ENCODE data around the gene ARHGAP18.

ARHGAP18 gene

DNA sequence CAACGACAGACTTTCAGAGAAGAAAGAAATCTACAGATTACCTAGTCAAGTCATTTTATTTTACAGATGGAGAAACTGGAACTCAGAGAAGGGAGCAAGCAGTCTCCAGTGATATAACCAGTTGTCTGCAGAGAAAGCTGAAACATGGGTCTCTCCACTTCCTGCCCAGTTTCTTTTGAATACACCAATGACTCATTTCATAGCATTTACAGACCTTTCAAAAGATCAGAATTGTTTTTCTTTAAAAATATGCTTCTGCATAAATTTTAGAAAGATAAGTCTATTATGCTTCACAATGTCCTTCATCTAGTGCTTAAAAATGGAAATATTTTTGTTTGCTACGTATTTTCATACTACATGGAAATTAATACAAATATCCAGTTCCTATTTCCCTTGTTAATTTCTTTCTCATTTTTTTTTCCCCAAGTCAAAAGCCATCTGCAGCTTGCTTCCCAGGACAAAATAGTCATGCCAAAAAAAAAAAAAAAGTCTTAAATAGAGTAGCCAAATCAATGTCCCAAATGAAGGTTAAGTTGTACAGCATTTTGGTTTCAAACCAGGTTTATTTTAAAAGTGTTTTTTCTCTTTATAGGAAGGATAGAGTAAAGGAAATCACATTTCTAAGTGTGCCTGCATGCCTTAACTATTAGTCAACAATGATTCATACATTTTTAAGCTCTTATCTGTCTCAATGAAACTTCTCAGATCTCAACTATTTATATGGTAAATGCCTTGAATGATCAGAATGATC lies 36.9 kb downstream of the ARHGAP18 start:
- peaks cover 3% of the 10 kb centered on the region for H3K4me1 ChIP-seq (ENCODE audit: control insufficient read depth, insufficient read depth, low read length)
- H3K27me3 ChIP-seq (ENCODE audit: control insufficient read depth, insufficient read depth, low read length): no peaks in the 10 kb centered on the region
- no peak overlapping the region for H3K4me3 ChIP-seq (ENCODE audit: low read length)
- no peaks in the 10 kb centered on the region for H3K36me3 ChIP-seq (ENCODE audit: control insufficient read depth, insufficient read depth, low read length)
- no peaks in the 10 kb centered on the region for H3K9me3 ChIP-seq (ENCODE audit: control insufficient read depth, low read length)
- H3K9ac ChIP-seq (ENCODE audit: low read length): no peak overlapping the region

GRCh38 chr6:129672341-129672682 lies 37.7 kb downstream of the ARHGAP18 start:
- Histone ChIP-seq H3K9ac (ENCODE audit: low read length) (no peak overlapping the region), H3K36me3 (ENCODE audit: control insufficient read depth, insufficient read depth, low read length) (no peaks in the 10 kb centered on the region), H3K4me3 (ENCODE audit: low read length) (no peak overlapping the region), H3K4me1 (ENCODE audit: control insufficient read depth, insufficient read depth, low read length) (no peaks in the 10 kb centered on the region), H3K27me3 (ENCODE audit: control insufficient read depth, insufficient read depth, low read length) (no peaks in the 10 kb centered on the region), H3K9me3 (ENCODE audit: control insufficient read depth, low read length) (no peaks in the 10 kb centered on the region)

- no peak overlapping the region for H3K9ac ChIP-seq (ENCODE audit: low read length)
- H3K36me3 ChIP-seq (ENCODE audit: control insufficient read depth, insufficient read depth, low read length): no peaks in the 10 kb centered on the region
- no peaks in the 10 kb centered on the region for H3K27me3 ChIP-seq (ENCODE audit: control insufficient read depth, insufficient read depth, low read length)
- no peak overlapping the region for H3K4me3 ChIP-seq (ENCODE audit: low read length)
- no peaks in the 10 kb centered on the region for H3K4me1 ChIP-seq (ENCODE audit: control insufficient read depth, insufficient read depth, low read length)
- H3K9me3 ChIP-seq (ENCODE audit: control insufficient read depth, low read length): no peaks in the 10 kb centered on the region
These were observed 38.3 kb downstream of the ARHGAP18 start for GRCh38 chr6:129671442-129672340.

DNA sequence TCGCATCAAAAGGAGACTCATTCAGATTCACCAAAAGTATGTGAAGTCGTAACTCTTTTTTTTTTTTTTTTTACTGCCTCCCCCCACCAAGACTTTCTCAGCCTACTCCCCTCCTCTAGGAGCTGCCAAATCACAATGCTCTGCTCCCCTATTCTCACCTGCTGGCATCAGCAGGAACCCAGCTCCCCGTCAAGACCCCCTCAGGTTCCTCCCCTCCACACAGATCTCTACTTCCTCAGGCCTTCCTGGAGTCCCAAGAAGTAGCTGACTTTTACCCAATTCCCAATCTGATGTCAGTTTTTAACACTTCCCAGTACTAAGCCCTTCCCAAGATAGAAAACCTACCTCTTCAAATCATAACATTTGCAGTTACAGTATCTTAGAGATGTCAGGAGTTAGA lies 39.3 kb downstream of the ARHGAP18 start:
- Histone ChIP-seq H3K4me1 (ENCODE audit: control insufficient read depth, insufficient read depth, low read length) (no peaks in the 10 kb centered on the region), H3K4me3 (ENCODE audit: low read length) (no peak overlapping the region), H3K9ac (ENCODE audit: low read length) (no peak overlapping the region), H3K36me3 (ENCODE audit: control insufficient read depth, insufficient read depth, low read length) (no peaks in the 10 kb centered on the region), H3K9me3 (ENCODE audit: control insufficient read depth, low read length) (no peaks in the 10 kb centered on the region), H3K27me3 (ENCODE audit: control insufficient read depth, insufficient read depth, low read length) (no peaks in the 10 kb centered on the region)

DNA sequence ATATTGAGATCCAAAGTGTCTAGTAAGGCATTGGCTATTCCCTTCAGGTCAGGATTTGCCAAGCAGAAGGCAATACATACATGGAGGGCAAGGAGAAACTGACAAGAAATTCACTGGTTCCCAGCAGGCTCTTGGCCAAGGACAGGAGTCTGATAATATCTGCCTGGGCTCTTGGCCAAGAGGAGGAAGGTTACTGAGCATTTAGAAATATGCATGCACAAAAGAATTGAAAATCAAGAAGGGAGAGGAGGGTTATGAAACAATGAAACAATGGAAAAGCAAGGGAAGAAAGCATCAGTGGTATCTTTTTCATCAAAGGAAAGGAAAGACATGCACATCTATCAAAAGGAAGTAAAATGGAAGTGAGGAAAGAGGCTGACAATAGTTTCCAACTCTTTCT lies 42.4 kb downstream of the ARHGAP18 start:
- Histone ChIP-seq H3K36me3 (ENCODE audit: control insufficient read depth, insufficient read depth, low read length) (no peaks in the 10 kb centered on the region), H3K4me1 (ENCODE audit: control insufficient read depth, insufficient read depth, low read length) (peaks cover 5% of the 10 kb centered on the region), H3K9me3 (ENCODE audit: control insufficient read depth, low read length) (no peaks in the 10 kb centered on the region), H3K9ac (ENCODE audit: low read length) (no peak overlapping the region), H3K27me3 (ENCODE audit: control insufficient read depth, insufficient read depth, low read length) (no peaks in the 10 kb centered on the region), H3K4me3 (ENCODE audit: low read length) (no peak overlapping the region)

DNA sequence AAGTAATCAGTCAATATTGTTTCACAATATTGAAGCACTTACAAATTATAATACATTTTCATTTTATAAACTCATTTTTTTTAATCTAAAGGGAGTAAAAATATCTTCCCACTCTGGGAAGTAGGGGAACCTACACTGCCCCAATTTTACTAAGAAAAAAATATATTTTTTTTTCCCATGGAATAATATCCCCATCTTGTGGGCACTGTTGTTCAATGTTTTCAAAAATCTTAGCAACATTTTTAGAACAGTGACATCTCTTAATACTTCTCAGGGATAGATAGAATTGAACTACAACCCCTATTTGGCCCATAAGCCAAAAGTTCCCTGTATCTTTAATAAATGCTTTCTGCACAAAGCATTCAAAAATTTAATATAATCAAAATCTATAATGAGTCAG lies 42.9 kb downstream of the ARHGAP18 start:
- no peaks in the 10 kb centered on the region for H3K9me3 ChIP-seq (ENCODE audit: control insufficient read depth, low read length)
- no peak overlapping the region for H3K4me3 ChIP-seq (ENCODE audit: low read length)
- H3K27me3 ChIP-seq (ENCODE audit: control insufficient read depth, insufficient read depth, low read length): no peaks in the 10 kb centered on the region
- no peaks in the 10 kb centered on the region for H3K36me3 ChIP-seq (ENCODE audit: control insufficient read depth, insufficient read depth, low read length)
- H3K4me1 ChIP-seq (ENCODE audit: control insufficient read depth, insufficient read depth, low read length): peaks cover 5% of the 10 kb centered on the region
- no peak overlapping the region for H3K9ac ChIP-seq (ENCODE audit: low read length)

GRCh38 chr6:129665555-129665954 lies 44.4 kb downstream of the ARHGAP18 start:
- Histone ChIP-seq H3K4me1 (ENCODE audit: control insufficient read depth, insufficient read depth, low read length) (peaks cover 5% of the 10 kb centered on the region), H3K9me3 (ENCODE audit: control insufficient read depth, low read length) (no peaks in the 10 kb centered on the region)

GRCh38 chr6:129663531-129663930 lies 46.4 kb downstream of the ARHGAP18 start:
- peaks cover 5% of the 10 kb centered on the region for H3K4me1 ChIP-seq (ENCODE audit: control insufficient read depth, insufficient read depth, low read length)
- no peak overlapping the region for H3K4me3 ChIP-seq (ENCODE audit: low read length)
- H3K9ac ChIP-seq (ENCODE audit: low read length): no peak overlapping the region

More at GRCh38 chr6:129665555-129665954, 44.4 kb downstream of the ARHGAP18 start:
- no peaks in the 10 kb centered on the region for H3K27me3 ChIP-seq (ENCODE audit: control insufficient read depth, insufficient read depth, low read length)
- H3K9ac ChIP-seq (ENCODE audit: low read length): no peak overlapping the region
- no peak overlapping the region for H3K4me3 ChIP-seq (ENCODE audit: low read length)
- no peaks in the 10 kb centered on the region for H3K36me3 ChIP-seq (ENCODE audit: control insufficient read depth, insufficient read depth, low read length)

GRCh38 chr6:129662980-129663431 lies 47.0 kb downstream of the ARHGAP18 start:
- no peak overlapping the region for H3K4me3 ChIP-seq (ENCODE audit: low read length)
- H3K9me3 ChIP-seq (ENCODE audit: control insufficient read depth, low read length): no peaks in the 10 kb centered on the region
- no peaks in the 10 kb centered on the region for H3K36me3 ChIP-seq (ENCODE audit: control insufficient read depth, insufficient read depth, low read length)
- H3K27me3 ChIP-seq (ENCODE audit: control insufficient read depth, insufficient read depth, low read length): no peaks in the 10 kb centered on the region
- H3K9ac ChIP-seq (ENCODE audit: low read length): no peak overlapping the region
- H3K4me1 ChIP-seq (ENCODE audit: control insufficient read depth, insufficient read depth, low read length): peaks cover 5% of the 10 kb centered on the region

More at GRCh38 chr6:129663531-129663930, 46.4 kb downstream of the ARHGAP18 start:
- no peaks in the 10 kb centered on the region for H3K36me3 ChIP-seq (ENCODE audit: control insufficient read depth, insufficient read depth, low read length)
- no peaks in the 10 kb centered on the region for H3K27me3 ChIP-seq (ENCODE audit: control insufficient read depth, insufficient read depth, low read length)
- H3K9me3 ChIP-seq (ENCODE audit: control insufficient read depth, low read length): no peaks in the 10 kb centered on the region

- H3K36me3 ChIP-seq (ENCODE audit: control insufficient read depth, insufficient read depth, low read length): no peaks in the 10 kb centered on the region
- H3K27me3 ChIP-seq (ENCODE audit: control insufficient read depth, insufficient read depth, low read length): no peaks in the 10 kb centered on the region
- peaks cover 5% of the 10 kb centered on the region for H3K4me1 ChIP-seq (ENCODE audit: control insufficient read depth, insufficient read depth, low read length)
- H3K9ac ChIP-seq (ENCODE audit: low read length): no peak overlapping the region
- H3K4me3 ChIP-seq (ENCODE audit: low read length): no peak overlapping the region
- no peaks in the 10 kb centered on the region for H3K9me3 ChIP-seq (ENCODE audit: control insufficient read depth, low read length)
These were observed 47.6 kb downstream of the ARHGAP18 start for GRCh38 chr6:129662406-129662766.

- Histone ChIP-seq H3K4me3 (ENCODE audit: low read length) (no peak overlapping the region), H3K4me1 (ENCODE audit: control insufficient read depth, insufficient read depth, low read length) (peaks cover 5% of the 10 kb centered on the region), H3K9ac (ENCODE audit: low read length) (no peak overlapping the region), H3K36me3 (ENCODE audit: control insufficient read depth, insufficient read depth, low read length) (no peaks in the 10 kb centered on the region), H3K27me3 (ENCODE audit: control insufficient read depth, insufficient read depth, low read length) (no peaks in the 10 kb centered on the region), H3K9me3 (ENCODE audit: control insufficient read depth, low read length) (no peaks in the 10 kb centered on the region)
These were observed 48.2 kb downstream of the ARHGAP18 start for GRCh38 chr6:129661536-129662405.

GRCh38 chr6:129660346-129660676 lies 49.7 kb downstream of the ARHGAP18 start:
- peaks cover 5% of the 10 kb centered on the region for H3K4me1 ChIP-seq (ENCODE audit: control insufficient read depth, insufficient read depth, low read length)
- H3K9me3 ChIP-seq (ENCODE audit: control insufficient read depth, low read length): no peaks in the 10 kb centered on the region
- no peaks in the 10 kb centered on the region for H3K36me3 ChIP-seq (ENCODE audit: control insufficient read depth, insufficient read depth, low read length)
- no peak overlapping the region for H3K4me3 ChIP-seq (ENCODE audit: low read length)
- H3K9ac ChIP-seq (ENCODE audit: low read length): no peak overlapping the region
- H3K27me3 ChIP-seq (ENCODE audit: control insufficient read depth, insufficient read depth, low read length): no peaks in the 10 kb centered on the region

All from mucosa of stomach (tissue), 1 donor.